ENCODE data around the gene CYP4F11. TPM values are rescaled to one million over a fixed set of nuclear protein-coding genes. Genes with fewer than 3 reads are reported as not detected.

The CYP4F11 gene
- total RNA-seq, 2 experiments from 2014 or later: not detected

- ATAC-seq (no peak), DNase-seq (no peak)
- no peaks in the 10 kb centered on the region for H3K36me3 Mint-ChIP-seq (ENCODE audit: low read depth)
- intact Hi-C loops (cut with micrococcal nuclease): no loop called here
- TF ChIP-seq CTCF (IDR thresholded peaks at IDR 0.05): no peak
- ChIA-PET POLR2A (no interaction called here), CTCF (no interaction called here)
- H3K4me3 Mint-ChIP-seq: no peak overlapping the region
- no peaks in the 10 kb centered on the region for H3K9me3 Mint-ChIP-seq
- H3K27me3 Mint-ChIP-seq: peaks cover 33% of the 10 kb centered on the region
- H3K4me1 Mint-ChIP-seq (ENCODE audit: low read depth): no peaks in the 10 kb centered on the region
- no peak overlapping the region for H3K27ac Mint-ChIP-seq
Observed at GRCh38 chr19:15954820-15955219, 20.5 kb upstream of the CYP4F11 start.

GRCh38 chr19:15948223-15949058, 14.1 kb upstream of the CYP4F11 start, which contains the start of gene OR10H4:
OR10H4 (plus strand) TSS chr19:15949008; CDS start chr19:15949008, 0 bp downstream.
- POLR2A ChIA-PET: no interaction called here
- no peaks in the 10 kb centered on the region for H3K4me1 Mint-ChIP-seq (ENCODE audit: low read depth)
- no peak within 1 kb of the TSS for H3K27ac Mint-ChIP-seq
- peaks cover 8% of the 10 kb centered on the region for H3K36me3 Mint-ChIP-seq (ENCODE audit: low read depth)
- DNase-seq (no peak), ATAC-seq (no peak)
- H3K9me3 Mint-ChIP-seq: peaks cover 20% of the 10 kb centered on the region
- CTCF ChIA-PET: interaction anchor here (1.3 kb wide), 1 partner anchor 93 kb away, joined by 3 read pairs; no protein-coding TSS in a partner anchor
- H3K4me3 Mint-ChIP-seq: no peak within 1 kb of the TSS
- H3K27me3 Mint-ChIP-seq: peaks cover 34% of the 10 kb centered on the region
- intact Hi-C loops (cut with micrococcal nuclease): no loop called here
- no peak for TF ChIP-seq CTCF (IDR thresholded peaks at IDR 0.05)

- ChIA-PET CTCF (no interaction called here), POLR2A (no interaction called here)
- Mint-ChIP-seq H3K4me3 (no peak overlapping the region), H3K27me3 (peaks cover 29% of the 10 kb centered on the region), H3K4me1 (ENCODE audit: low read depth) (no peaks in the 10 kb centered on the region), H3K27ac (no peak overlapping the region), H3K9me3 (peaks cover 20% of the 10 kb centered on the region), H3K36me3 (ENCODE audit: low read depth) (peaks cover 8% of the 10 kb centered on the region)
- DNase-seq (no peak), ATAC-seq (no peak)
- TF ChIP-seq CTCF (IDR thresholded peaks at IDR 0.05): no peak
- intact Hi-C loops (cut with micrococcal nuclease): no loop called here
Observed at GRCh38 chr19:15945301-15945700, 11.0 kb upstream of the CYP4F11 start.

- Mint-ChIP-seq H3K9me3 (peaks cover 20% of the 10 kb centered on the region), H3K4me3 (no peak overlapping the region), H3K27me3 (peaks cover 32% of the 10 kb centered on the region), H3K4me1 (ENCODE audit: low read depth) (no peaks in the 10 kb centered on the region), H3K36me3 (ENCODE audit: low read depth) (peaks cover 8% of the 10 kb centered on the region), H3K27ac (no peak overlapping the region)
- TF ChIP-seq CTCF (IDR thresholded peaks at IDR 0.05): no peak
- ChIA-PET CTCF (no interaction called here), POLR2A (no interaction called here)
- intact Hi-C loops (cut with micrococcal nuclease): no loop called here
- ATAC-seq (no peak), DNase-seq (no peak)
Observed at GRCh38 chr19:15944401-15944800, 10.1 kb upstream of the CYP4F11 start.

GRCh38 chr19:15937771-15938170, 3.4 kb upstream of the CYP4F11 start:
- Mint-ChIP-seq H3K36me3 (ENCODE audit: low read depth) (no peaks in the 10 kb centered on the region), H3K27ac (no peak overlapping the region), H3K9me3 (no peaks in the 10 kb centered on the region), H3K4me3 (no peak overlapping the region), H3K4me1 (ENCODE audit: low read depth) (no peaks in the 10 kb centered on the region), H3K27me3 (peaks cover 20% of the 10 kb centered on the region)
- POLR2A ChIA-PET: no interaction called here
- intact Hi-C loops (cut with micrococcal nuclease): no loop called here
- CTCF ChIA-PET: no interaction called here
- no peak for DNase-seq
- ATAC-seq: no peak
- TF ChIP-seq CTCF (IDR thresholded peaks at IDR 0.05): no peak
